Left ventricle myocardium inferior (tissue), 1 donor: ENCODE data around the gene NADK2. TPM values are rescaled to one million over a fixed set of nuclear protein-coding genes. Genes with fewer than 3 reads are reported as not detected.

Experiments
- DNase-seq: peaks from one replicate; pipeline ENCODE4 v3.0.0-alpha.2; 2020
- H3K27ac ChIP-seq: fragments of 200-600 bp; replicated peaks from 2 replicates; pipeline ENCODE4 v1.8.0; 2021
- H3K27me3 ChIP-seq: fragments of 200-600 bp; 2 replicates; pipeline ENCODE4 v1.8.0; 2021; ENCODE audit warnings: low read depth
- H3K36me3 ChIP-seq: fragments of 200-600 bp; 2 replicates; pipeline ENCODE4 v1.8.0; 2021
- H3K4me1 ChIP-seq: fragments of 200-600 bp; 2 replicates; pipeline ENCODE4 v1.8.0; 2021
- H3K4me3 ChIP-seq: fragments of 200-600 bp; 2 replicates; pipeline ENCODE4 v1.8.0; 2021; ENCODE audit warnings: mild to moderate bottlenecking, moderate library complexity
- H3K9me3 ChIP-seq: fragments of 200-600 bp; replicated peaks from 2 replicates; pipeline ENCODE4 v1.8.0; 2021
- intact Hi-C: fragments of 100-400 bp; cut with micrococcal nuclease; formaldehyde crosslinking; loops from one replicate; pipeline ENCODE4 v1.11.0; 2022
- total RNA-seq: library from RNA; stranded (reverse); fragmentation: NEBNext Ultra II Directional; extraction: Animal tissue kit (Norgen Biotek cat#: 25700); gene quantifications from one replicate; pipeline ENCODE4 v1.2.1, GENCODE V29; 2021
- TF ChIP-seq, protein P1 (sequence below): fragments of 200-600 bp; IDR thresholded peaks from 2 replicates; pipeline ENCODE4 v1.8.0; 2021; ENCODE audit warnings: antibody characterized with exemption, mild to moderate bottlenecking, borderline replicate concordance
- donor health status: DM: no; HTN: yes; CAD: no; lungs with severe emphysema.

Gene NADK2
- total RNA-seq, 1 donor from 2014 or later: 35.4 TPM

DNA sequence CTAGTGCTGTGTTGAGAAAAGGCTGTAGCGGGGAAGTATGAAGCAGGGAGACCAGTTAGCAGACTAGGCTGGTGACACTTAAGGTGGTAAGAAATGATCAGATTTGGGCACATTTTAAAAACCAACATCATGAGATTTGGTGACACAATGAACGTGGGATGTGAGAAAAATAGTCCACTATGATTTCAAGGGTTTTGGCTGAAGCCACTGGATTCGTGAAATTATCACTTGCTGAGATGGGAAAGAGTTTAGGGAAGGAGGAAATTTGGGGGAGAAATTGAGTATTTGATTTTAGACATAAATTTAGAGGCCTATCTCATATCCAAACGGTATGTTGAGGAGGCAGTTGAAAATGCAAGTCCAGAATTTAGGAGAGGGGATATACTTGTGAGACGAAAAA lies 66.7 kb downstream of the NADK2 start:
- DNase-seq: no peak
- Histone ChIP-seq H3K27ac (no peak overlapping the region), H3K36me3 (peaks cover 82% of the 10 kb centered on the region), H3K27me3 (no peaks in the 10 kb centered on the region), H3K4me3 (no peak overlapping the region), H3K4me1 (no peaks in the 10 kb centered on the region), H3K9me3 (no peaks in the 10 kb centered on the region)
- intact Hi-C loops: no loop called here
- TF ChIP-seq, protein P1, sequence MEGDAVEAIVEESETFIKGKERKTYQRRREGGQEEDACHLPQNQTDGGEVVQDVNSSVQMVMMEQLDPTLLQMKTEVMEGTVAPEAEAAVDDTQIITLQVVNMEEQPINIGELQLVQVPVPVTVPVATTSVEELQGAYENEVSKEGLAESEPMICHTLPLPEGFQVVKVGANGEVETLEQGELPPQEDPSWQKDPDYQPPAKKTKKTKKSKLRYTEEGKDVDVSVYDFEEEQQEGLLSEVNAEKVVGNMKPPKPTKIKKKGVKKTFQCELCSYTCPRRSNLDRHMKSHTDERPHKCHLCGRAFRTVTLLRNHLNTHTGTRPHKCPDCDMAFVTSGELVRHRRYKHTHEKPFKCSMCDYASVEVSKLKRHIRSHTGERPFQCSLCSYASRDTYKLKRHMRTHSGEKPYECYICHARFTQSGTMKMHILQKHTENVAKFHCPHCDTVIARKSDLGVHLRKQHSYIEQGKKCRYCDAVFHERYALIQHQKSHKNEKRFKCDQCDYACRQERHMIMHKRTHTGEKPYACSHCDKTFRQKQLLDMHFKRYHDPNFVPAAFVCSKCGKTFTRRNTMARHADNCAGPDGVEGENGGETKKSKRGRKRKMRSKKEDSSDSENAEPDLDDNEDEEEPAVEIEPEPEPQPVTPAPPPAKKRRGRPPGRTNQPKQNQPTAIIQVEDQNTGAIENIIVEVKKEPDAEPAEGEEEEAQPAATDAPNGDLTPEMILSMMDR: no peak

DNA sequence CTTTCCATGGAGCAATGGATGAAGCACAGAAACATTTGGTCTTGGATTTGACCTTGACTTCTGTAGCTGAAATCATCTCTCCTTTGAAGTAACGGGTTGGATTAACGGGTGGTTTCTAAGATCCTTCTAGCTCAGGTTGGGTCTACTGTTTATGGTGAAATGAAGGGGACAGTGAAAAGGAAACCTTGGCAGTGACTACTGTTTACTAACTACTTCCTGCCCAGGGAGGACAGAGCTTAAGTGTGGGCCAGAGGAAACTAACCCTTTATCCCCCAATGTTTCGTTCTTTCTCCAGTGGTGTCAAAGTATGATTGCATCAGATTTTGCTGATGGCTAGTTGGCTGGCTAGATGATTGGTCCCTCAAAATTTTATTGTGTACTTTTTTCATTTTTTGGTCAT lies 67.6 kb downstream of the NADK2 start:
- Histone ChIP-seq H3K36me3 (peaks cover 87% of the 10 kb centered on the region), H3K27me3 (no peaks in the 10 kb centered on the region), H3K27ac (no peak overlapping the region), H3K9me3 (no peaks in the 10 kb centered on the region), H3K4me3 (no peak overlapping the region), H3K4me1 (no peaks in the 10 kb centered on the region)
- intact Hi-C loops: no loop called here
- TF ChIP-seq, protein P1: no peak
- no peak for DNase-seq

DNA sequence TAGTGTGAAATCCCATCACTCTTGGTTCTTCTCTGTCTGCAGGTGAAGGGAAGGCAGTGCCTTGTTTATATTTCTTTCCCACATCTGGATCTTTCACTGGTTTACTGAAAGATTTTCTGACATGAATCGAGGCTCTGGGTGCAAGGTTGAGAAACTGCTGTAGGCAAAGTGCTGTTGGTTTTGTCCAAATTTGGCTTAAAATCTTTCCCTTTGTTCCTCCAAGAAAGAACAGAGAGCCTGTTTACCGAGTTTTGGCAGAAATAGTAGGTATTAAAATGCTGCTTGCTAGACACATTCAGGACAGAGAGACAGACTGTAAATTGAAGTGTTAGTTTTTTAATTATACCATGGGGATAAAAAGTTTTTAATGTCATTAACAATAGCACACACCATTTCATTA lies 68.3 kb downstream of the NADK2 start:
- no peak overlapping the region for H3K4me3 ChIP-seq
- no peaks in the 10 kb centered on the region for H3K27me3 ChIP-seq
- TF ChIP-seq, protein P1: no peak
- no peaks in the 10 kb centered on the region for H3K4me1 ChIP-seq
- intact Hi-C loops: no loop called here
- peaks cover 87% of the 10 kb centered on the region for H3K36me3 ChIP-seq
- no peak for DNase-seq
- no peak overlapping the region for H3K27ac ChIP-seq
- H3K9me3 ChIP-seq: no peaks in the 10 kb centered on the region

DNA sequence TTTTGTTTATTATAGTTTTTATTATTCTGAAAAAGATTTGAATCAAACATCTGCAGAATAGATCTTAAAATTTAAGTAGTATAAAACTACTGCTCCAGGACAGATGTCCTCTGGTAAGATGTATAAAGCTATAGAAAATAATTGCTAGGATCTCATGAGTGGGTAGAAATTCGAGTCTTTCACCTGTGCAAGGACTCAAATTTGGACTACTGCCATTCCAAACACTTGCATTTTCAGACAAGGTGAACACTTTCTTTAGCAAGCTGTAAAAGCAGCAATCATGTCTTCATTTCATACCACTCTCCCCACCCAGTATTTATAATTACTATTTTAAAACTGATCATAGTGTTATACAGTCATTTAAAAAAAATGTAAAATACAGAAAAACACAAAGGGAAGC lies 69.1 kb downstream of the NADK2 start:
- no peaks in the 10 kb centered on the region for H3K9me3 ChIP-seq
- no peak overlapping the region for H3K27ac ChIP-seq
- intact Hi-C loops: no loop called here
- no peaks in the 10 kb centered on the region for H3K27me3 ChIP-seq
- no peak overlapping the region for H3K4me3 ChIP-seq
- peaks cover 87% of the 10 kb centered on the region for H3K36me3 ChIP-seq
- TF ChIP-seq, protein P1: no peak
- no peak for DNase-seq
- no peaks in the 10 kb centered on the region for H3K4me1 ChIP-seq

DNA sequence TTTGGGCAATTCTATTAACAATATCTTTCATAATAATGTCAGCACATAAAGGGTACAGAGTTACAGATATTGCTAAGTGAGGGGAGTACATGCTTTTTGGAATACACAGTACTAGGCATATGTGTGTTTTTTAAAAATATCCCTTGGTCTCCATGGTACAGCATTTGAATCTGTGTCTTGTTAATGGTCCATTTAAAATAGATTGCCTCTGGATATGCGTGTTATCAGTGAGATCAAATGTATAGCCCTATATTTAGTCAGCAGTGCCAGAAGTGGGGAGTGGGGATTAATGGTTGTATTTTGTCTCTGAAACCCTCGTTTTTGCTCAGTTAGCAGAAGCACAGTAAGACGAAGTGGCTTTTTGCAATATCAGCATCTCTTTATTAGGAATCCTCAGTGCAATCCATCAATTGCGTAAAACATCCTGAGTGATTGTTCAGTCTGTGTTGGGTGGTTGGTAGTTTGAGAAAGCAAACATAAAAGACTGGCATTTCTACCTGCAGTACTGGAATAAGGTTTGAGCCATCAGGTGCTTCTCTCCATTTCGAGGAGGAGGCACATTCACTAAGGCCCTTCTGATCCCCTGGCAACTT lies 70.8 kb downstream of the NADK2 start:
- Histone ChIP-seq H3K36me3 (peaks cover 94% of the 10 kb centered on the region), H3K27ac (no peak overlapping the region), H3K27me3 (no peaks in the 10 kb centered on the region), H3K4me1 (no peaks in the 10 kb centered on the region), H3K9me3 (no peaks in the 10 kb centered on the region), H3K4me3 (no peak overlapping the region)
- no peak for DNase-seq
- TF ChIP-seq, protein P1: no peak
- intact Hi-C loops: no loop called here
